H1 (cell line): ENCODE results near the gene C1S. TPM values are rescaled to one million over a fixed set of nuclear protein-coding genes. Genes with fewer than 3 reads are reported as not detected.

Experiments
- CTCF ChIA-PET: fragments of 300-600 bp; sonication (Branson Sonifier 250); formaldehyde crosslinking; loops from one replicate; lab custom pipeline; 2021; ENCODE audit not compliant: partially characterized antibody; lab: Charles Lee
- POLR2A ChIA-PET: fragments of 300-600 bp; sonication (Branson Sonifier 250); formaldehyde crosslinking; loops from one replicate; lab custom pipeline; 2021; ENCODE audit warnings: inconsistent platforms; ENCODE audit not compliant: partially characterized antibody; lab: Charles Lee
- DNase-seq, 2 experiments: peaks; one replicate each; pipeline versions ENCODE4 v3.0.0 to v3.0.0-alpha.2; 2010 to 2022; ENCODE audit warnings: low spot score in 2 of 2, low read depth in 1 of 2, mixed read lengths in 1 of 2
- FAIRE-seq: peaks from 2 replicates; lab custom pipeline; 2011; peaks lifted over from hg19 to GRCh38; lab: Jason Lieb, UNC
- H2AFZ ChIP-seq: 2 replicates; pipeline ENCODE4 v1.8.1; 2012; ENCODE audit warnings: low read length, inconsistent platforms
- H2AK5ac ChIP-seq: 2 replicates; pipeline ENCODE4 v1.6.1; 2013; ENCODE audit warnings: low read depth, low read length
- H2BK120ac ChIP-seq: replicated peaks from 2 replicates; pipeline ENCODE3; 2013; ENCODE audit warnings: low read depth, low read length, inconsistent platforms
- H2BK12ac ChIP-seq: 2 replicates; pipeline ENCODE4 v1.6.1; 2013; ENCODE audit warnings: low read depth, low read length
- H2BK15ac ChIP-seq: 2 replicates; pipeline ENCODE4 v1.6.1; 2013; ENCODE audit warnings: low read length
- H2BK20ac ChIP-seq: 2 replicates; pipeline ENCODE4 v1.6.1; 2013; ENCODE audit warnings: low read length
- H2BK5ac ChIP-seq: 2 replicates; pipeline ENCODE4 v1.6.1; 2013; ENCODE audit warnings: low read depth, low read length
- H3K14ac ChIP-seq: 2 replicates; pipeline ENCODE4 v1.6.1; 2013; ENCODE audit warnings: inconsistent platforms; ENCODE audit not compliant: insufficient read length
- H3K18ac ChIP-seq: 2 replicates; pipeline ENCODE4 v1.6.1; 2013; ENCODE audit warnings: low read length; ENCODE audit errors: extremely low read depth
- H3K23ac ChIP-seq: 2 replicates; pipeline ENCODE4 v1.6.1; 2013; ENCODE audit warnings: inconsistent platforms; ENCODE audit not compliant: insufficient read length
- H3K23me2 ChIP-seq: 2 replicates; pipeline ENCODE4 v1.6.1; 2013; ENCODE audit warnings: low read depth, low read length
- H3K27ac ChIP-seq: 2 replicates; pipeline ENCODE4 v1.6.1; 2011; ENCODE audit warnings: low read depth, low read length, inconsistent platforms
- H3K27me3 ChIP-seq, 4 experiments: replicated peaks in 1 of 4; 1 replicate in 1 of 4; 2 replicates in 3 of 4; pipeline versions ENCODE4 v1.6.1 to v1.8.1; 2011 to 2013; ENCODE audit warnings: low read length in 3 of 4, mild to moderate bottlenecking in 3 of 4, inconsistent platforms in 2 of 4, mixed read lengths in 2 of 4, moderate library complexity in 1 of 4; ENCODE audit not compliant: control insufficient read depth in 3 of 4, insufficient read depth in 3 of 4; ENCODE audit errors: extremely low read depth in 1 of 4
- H3K36me3 ChIP-seq, 4 experiments: 2 replicates each; pipeline versions ENCODE4 v1.6.1 to v1.8.1; 2011 to 2013; ENCODE audit warnings: mild to moderate bottlenecking in 4 of 4, low read length in 3 of 4, moderate library complexity in 2 of 4, control low read depth in 1 of 4, inconsistent platforms in 1 of 4; ENCODE audit not compliant: insufficient read depth in 4 of 4, control insufficient read depth in 2 of 4
- H3K4ac ChIP-seq: replicated peaks from 2 replicates; pipeline ENCODE3; 2013; ENCODE audit warnings: low read length, low read depth, mixed read lengths, inconsistent platforms; ENCODE audit not compliant: insufficient read length
- H3K4me1 ChIP-seq, 4 experiments: replicated peaks in 1 of 4; 1 replicate in 1 of 4; 2 replicates in 3 of 4; pipeline versions ENCODE4 v1.6.1 to v1.8.1; 2011 to 2013; ENCODE audit warnings: low read length in 3 of 4, inconsistent platforms in 2 of 4, mixed read lengths in 1 of 4; ENCODE audit not compliant: insufficient read depth in 4 of 4, control insufficient read depth in 3 of 4
- H3K4me2 ChIP-seq, 2 experiments: 2 replicates each; pipeline versions ENCODE4 v1.6.1 to v1.8.1; 2011 to 2013; ENCODE audit warnings: low read depth in 2 of 2, low read length in 2 of 2, control low read depth in 1 of 2, inconsistent platforms in 1 of 2, mild to moderate bottlenecking in 1 of 2; ENCODE audit not compliant: insufficient read depth in 1 of 2
- H3K4me3 ChIP-seq, 4 experiments: fragments of 200-600, 300-600 bp in 1 of 4; sonication (generic), shearing (Covaris generic), sonication (Bioruptor Twin) in 1 of 4; 2 replicates each; pipeline versions ENCODE4 v1.5.1 to v1.8.1; 2011 to 2016; ENCODE audit warnings: low read length in 4 of 4, low read depth in 3 of 4, control low read depth in 2 of 4, inconsistent platforms in 2 of 4, mild to moderate bottlenecking in 2 of 4, mixed read lengths in 1 of 4, moderate library complexity in 1 of 4; ENCODE audit not compliant: insufficient read depth in 2 of 4; ENCODE audit errors: extremely low read depth in 1 of 4
- H3K56ac ChIP-seq: replicated peaks from 2 replicates; pipeline ENCODE3; 2013; ENCODE audit warnings: low read depth, mild to moderate bottlenecking, mixed read lengths, low read length, inconsistent platforms; ENCODE audit not compliant: insufficient read length
- H3K79me1 ChIP-seq: 2 replicates; pipeline ENCODE4 v1.6.1; 2013; ENCODE audit warnings: low read depth, low read length, control low read depth
- H3K79me2 ChIP-seq, 2 experiments: 2 replicates each; pipeline versions ENCODE4 v1.6.1 to v1.8.1; 2012 to 2013; ENCODE audit warnings: low read length in 2 of 2, mild to moderate bottlenecking in 2 of 2, inconsistent platforms in 1 of 2; ENCODE audit not compliant: insufficient read depth in 2 of 2, control insufficient read depth in 1 of 2
- H3K9ac ChIP-seq, 4 experiments: replicated peaks in 1 of 4; 1 replicate in 1 of 4; 2 replicates in 3 of 4; pipeline versions ENCODE4 v1.6.1 to v1.8.1; 2011 to 2013; ENCODE audit warnings: low read depth in 3 of 4, low read length in 3 of 4, control low read depth in 2 of 4, mild to moderate bottlenecking in 2 of 4, moderate library complexity in 2 of 4, inconsistent platforms in 1 of 4; ENCODE audit errors: extremely low read depth in 1 of 4
- H3K9me3 ChIP-seq, 2 experiments: 2 replicates each; pipeline versions ENCODE4 v1.6.1 to v1.8.1; 2012 to 2013; ENCODE audit warnings: mild to moderate bottlenecking in 2 of 2, moderate library complexity in 2 of 2, control low read depth in 1 of 2, inconsistent platforms in 1 of 2, low read depth in 1 of 2, low read length in 1 of 2, mixed read lengths in 1 of 2; ENCODE audit not compliant: insufficient read depth in 2 of 2
- H4K20me1 ChIP-seq, 2 experiments: replicated peaks in 1 of 2; 2 replicates each; pipeline versions ENCODE3 to v1.8.1; 2011 to 2013; ENCODE audit warnings: inconsistent platforms in 2 of 2, low read length in 2 of 2, mild to moderate bottlenecking in 1 of 2; ENCODE audit not compliant: insufficient read depth in 2 of 2, control insufficient read depth in 1 of 2
- H4K5ac ChIP-seq: 2 replicates; pipeline ENCODE4 v1.6.1; 2013; ENCODE audit warnings: low read length, low read depth, mixed read lengths, inconsistent platforms; ENCODE audit not compliant: insufficient read length
- H4K8ac ChIP-seq: 2 replicates; pipeline ENCODE4 v1.8.0; 2013; ENCODE audit warnings: mild to moderate bottlenecking, moderate library complexity, low read length, inconsistent platforms; ENCODE audit not compliant: insufficient read depth; ENCODE audit errors: extremely low read depth
- H4K91ac ChIP-seq: replicated peaks from 2 replicates; pipeline ENCODE3; 2013; ENCODE audit warnings: low read length, mixed read lengths, inconsistent platforms; ENCODE audit not compliant: insufficient read length
- TAF7 ChIP-seq: optimal IDR thresholded peaks from 2 replicates; pipeline ENCODE3; 2011; ENCODE audit warnings: low read depth, mild to moderate bottlenecking, inconsistent platforms, low read length, moderate library complexity, borderline replicate concordance
- WGBS, 2 experiments: shearing (Covaris generic) in 1 of 2; methylation state at CpG; one replicate each; pipeline versions ENCODE4 v1.1.6 to v1.1.7; 2013 to 2015; ENCODE audit warnings: low lambda C conversion rate in 2 of 2, mixed read lengths in 2 of 2, inconsistent platforms in 1 of 2, low coverage in 1 of 2, missing lambda C conversion rate in 1 of 2; ENCODE audit not compliant: insufficient replicate concordance in 2 of 2, insufficient coverage in 1 of 2, insufficient read length in 1 of 2; ENCODE audit errors: extremely low coverage in 1 of 2, missing lambda C conversion rate in 1 of 2; 5-methylcytosine and 5-hydroxymethylcytosine counted together
- polyA plus RNA-seq, 7 experiments: library from polyadenylated mRNA; depleted of rRNA in 3 of 7; stranded (reverse) in 5 of 7; unstranded in 2 of 7; fragments of >200 nt in 5 of 7; fragments of 200-250 nt in 2 of 7; gene quantifications; 1 replicate in 5 of 7; 2 replicates in 1 of 7; 4 replicates in 1 of 7; pipeline versions ENCODE4 v1.2.1 to v1.2.3, GENCODE V29; 2011 to 2013; ENCODE audit warnings: missing spikeins in 2 of 7, mixed read lengths in 2 of 7
- total RNA-seq: library from RNA; stranded (reverse); fragmentation: NEBNext Ultra II Directional; extraction: Animal tissue kit (Norgen Biotek cat#: 25700); gene quantifications from 2 replicates; pipeline ENCODE4 v1.2.1, GENCODE V29; 2021

C1S gene
- total and polyA plus RNA-seq, 2 of the 8 experiments (the other 6 are each of a cell fraction or from before 2014, with no cell fraction given) = 4.4 to 7.3 TPM

GRCh38 chr12:7069386-7069785 lies 8.9 kb downstream of the C1S start:
- Histone ChIP-seq H2BK15ac (no peak overlapping the region), H3K4me2 (no peak overlapping the region), H3K18ac (no peak overlapping the region), H3K56ac (no peak overlapping the region), H4K91ac (no peak overlapping the region), H4K8ac (no peak overlapping the region), H3K23ac (no peak overlapping the region), H4K5ac (no peak overlapping the region), H3K27ac (no peak overlapping the region), H3K23me2 (no peaks in the 10 kb centered on the region), H2BK20ac (no peak overlapping the region), H3K14ac (no peak overlapping the region), H4K20me1 (no peaks in the 10 kb centered on the region), H3K36me3 (no peaks in the 10 kb centered on the region), H3K4me1 (no peaks in the 10 kb centered on the region), H2AK5ac (no peak overlapping the region), H2AFZ (no peak overlapping the region), H2BK120ac (no peak overlapping the region), H3K27me3 (no peaks in the 10 kb centered on the region), H3K4me3 (no peak overlapping the region), H3K79me2 (no peaks in the 10 kb centered on the region), H3K79me1 (no peaks in the 10 kb centered on the region), H2BK5ac (no peak overlapping the region), H3K9ac (no peak overlapping the region), H3K4ac (no peak overlapping the region), H2BK12ac (no peak overlapping the region), H3K9me3 (no peaks in the 10 kb centered on the region; a peak in 1 of 4 replicates)
- WGBS, 2 experiments = 90% methylated on average over 6 of the region's 6 CpGs; no CpG with 5 or more reads in 1 of the 2 experiments
- no peak for FAIRE-seq
- POLR2A ChIA-PET = interaction anchor here (1.0 to 2.8 kb wide), 3 partner anchors 9 to 125 kb away, joined by 3 to 11 read pairs (median 6); partner anchors contain the start of genes C12orf57, C1S and RNU7-1
- DNase-seq = no peak
- CTCF ChIA-PET = interaction anchor here (0.6 to 3.4 kb wide), 8 partner anchors 9 to 43 kb away, joined by 3 to 12 read pairs (median 3); partner anchors contain the start of genes C1R and C1S
- TF ChIP-seq TAF7 = no peak
